GM19468 (cell line): Measurements from ENCODE around the gene NPPC.
"Not testable (repeated sequence)": the region's sequence is repeated elsewhere in the genome, so short reads cannot be mapped to it uniquely, and the experiment has no call there.

Experiments
- ATAC-seq: cut with Tn5 transposase; IDR thresholded peaks from one replicate; pipeline ENCODE4 v1.9.1; 2021; ENCODE audit warnings: mild to moderate bottlenecking, moderate library complexity, moderate number of reproducible peaks; ENCODE audit not compliant: unreplicated experiment; ENCODE audit errors: extremely low read depth

Gene NPPC

GRCh38 chr2:231894566-231895380 lies 31.4 kb downstream of the NPPC start:
- ATAC-seq, result no peak

- ATAC-seq, result no peak
Observed at GRCh38 chr2:231891514-231891905, 34.7 kb downstream of the NPPC start.

GRCh38 chr2:231890896-231891513 lies 35.2 kb downstream of the NPPC start:
- ATAC-seq, result no peak

GRCh38 chr2:231887756-231888155 lies 38.4 kb downstream of the NPPC start:
- ATAC-seq, result no peak

- ATAC-seq, result no peak
Observed at GRCh38 chr2:231886071-231886681, 40.0 kb downstream of the NPPC start.

GRCh38 chr2:231884438-231885140 lies 41.6 kb downstream of the NPPC start:
- no peak for ATAC-seq

- ATAC-seq, result no peak
Observed at GRCh38 chr2:231883468-231883881, 42.7 kb downstream of the NPPC start.

GRCh38 chr2:231882646-231883045 lies 43.5 kb downstream of the NPPC start:
- no peak for ATAC-seq

GRCh38 chr2:231880371-231880770 lies 45.8 kb downstream of the NPPC start:
- not testable (repeated sequence) for ATAC-seq

- no peak for ATAC-seq
Observed at GRCh38 chr2:231879216-231879615, 47.0 kb downstream of the NPPC start.

- ATAC-seq, result no peak
Observed at GRCh38 chr2:231877533-231878456, 48.4 kb downstream of the NPPC start.

- ATAC-seq, result no peak
Observed at GRCh38 chr2:231874944-231875343, 51.3 kb downstream of the NPPC start.
